Measurements from ENCODE around the gene NPW.

NPW gene

DNA sequence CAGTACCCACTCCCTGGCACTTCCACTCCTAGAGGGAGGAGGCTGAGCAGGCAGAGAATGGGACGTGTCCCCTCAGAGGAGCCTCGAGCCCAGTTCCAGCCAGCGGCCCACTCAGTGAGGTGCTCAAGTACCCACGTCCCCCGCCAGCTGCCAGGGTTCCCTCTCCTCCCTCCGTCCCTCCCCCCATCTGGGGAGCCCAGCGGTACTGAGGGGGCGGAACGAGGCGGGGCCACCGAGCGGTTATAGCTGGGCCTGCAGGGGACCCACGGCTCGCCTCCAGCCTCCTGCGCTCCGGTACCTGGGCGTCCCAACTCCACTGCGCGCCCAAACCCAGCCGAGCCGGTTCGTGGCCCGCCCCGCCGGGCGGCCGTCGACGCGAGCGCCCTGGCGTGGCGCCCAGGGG, at the start of gene NPW:
Gene NPW, plus strand, starts transcription at position 268 of the 403 bp plus-strand sequence.
- TF ChIP-seq, protein P1, sequence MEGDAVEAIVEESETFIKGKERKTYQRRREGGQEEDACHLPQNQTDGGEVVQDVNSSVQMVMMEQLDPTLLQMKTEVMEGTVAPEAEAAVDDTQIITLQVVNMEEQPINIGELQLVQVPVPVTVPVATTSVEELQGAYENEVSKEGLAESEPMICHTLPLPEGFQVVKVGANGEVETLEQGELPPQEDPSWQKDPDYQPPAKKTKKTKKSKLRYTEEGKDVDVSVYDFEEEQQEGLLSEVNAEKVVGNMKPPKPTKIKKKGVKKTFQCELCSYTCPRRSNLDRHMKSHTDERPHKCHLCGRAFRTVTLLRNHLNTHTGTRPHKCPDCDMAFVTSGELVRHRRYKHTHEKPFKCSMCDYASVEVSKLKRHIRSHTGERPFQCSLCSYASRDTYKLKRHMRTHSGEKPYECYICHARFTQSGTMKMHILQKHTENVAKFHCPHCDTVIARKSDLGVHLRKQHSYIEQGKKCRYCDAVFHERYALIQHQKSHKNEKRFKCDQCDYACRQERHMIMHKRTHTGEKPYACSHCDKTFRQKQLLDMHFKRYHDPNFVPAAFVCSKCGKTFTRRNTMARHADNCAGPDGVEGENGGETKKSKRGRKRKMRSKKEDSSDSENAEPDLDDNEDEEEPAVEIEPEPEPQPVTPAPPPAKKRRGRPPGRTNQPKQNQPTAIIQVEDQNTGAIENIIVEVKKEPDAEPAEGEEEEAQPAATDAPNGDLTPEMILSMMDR (IDR thresholded peaks at IDR 0.05; ENCODE audit: low read depth, low read length, missing control alignments): no peak
- H3K4me3 ChIP-seq (replicated peaks; ENCODE audit: low read depth, low read length): peak within 1 kb of the TSS; percentile 59
- no peak for DNase-seq (ENCODE audit: extremely low read depth, low read depth)

DNA sequence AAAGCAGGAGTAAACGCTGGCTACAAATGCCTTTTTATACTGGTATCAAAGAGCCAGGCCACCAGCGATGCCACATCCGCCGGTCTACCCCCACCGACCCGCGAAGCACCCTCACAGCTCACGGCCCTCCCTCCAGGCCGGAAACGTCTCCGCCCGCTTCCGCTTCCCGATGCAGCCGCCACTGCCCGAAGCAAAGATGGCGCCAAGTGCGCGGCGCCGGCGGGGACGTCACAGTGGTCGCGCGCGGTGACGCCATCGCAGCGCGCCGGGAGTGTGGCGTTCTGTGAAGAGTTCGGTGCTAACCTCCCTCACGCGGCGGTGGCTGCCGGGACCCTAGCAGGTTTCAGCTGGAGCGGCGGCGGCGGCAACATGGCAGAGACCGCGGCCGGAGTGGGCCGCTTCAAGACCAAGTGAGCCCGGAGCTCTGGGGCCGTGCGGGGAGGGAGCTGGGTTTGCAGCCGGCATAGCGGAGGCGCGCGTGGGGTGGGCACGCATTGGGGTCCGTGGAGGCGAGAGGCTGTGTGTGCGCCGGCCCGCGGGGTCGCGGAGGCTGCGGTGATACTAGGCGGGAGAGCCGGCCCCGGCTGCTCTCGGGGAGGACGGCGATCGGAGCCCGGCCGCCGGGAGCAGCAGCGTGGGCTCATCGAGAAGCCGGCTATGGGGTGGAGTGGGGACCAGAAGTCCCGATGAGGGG, 47.6 kb upstream of the NPW start, which contains the start of gene TBL3:
Gene TBL3, plus strand, starts transcription at position 258 of the 694 bp plus-strand sequence. Its CDS starts 112 bp downstream, at position 370.
- peak within 1 kb of the TSS; percentile 95 for H3K4me3 ChIP-seq (replicated peaks; ENCODE audit: low read depth, low read length)
- DNase-seq (ENCODE audit: extremely low read depth, low read depth): peak; percentile 72
- TF ChIP-seq, protein P1 (IDR thresholded peaks at IDR 0.05; ENCODE audit: low read depth, low read length, missing control alignments): no peak

DNA sequence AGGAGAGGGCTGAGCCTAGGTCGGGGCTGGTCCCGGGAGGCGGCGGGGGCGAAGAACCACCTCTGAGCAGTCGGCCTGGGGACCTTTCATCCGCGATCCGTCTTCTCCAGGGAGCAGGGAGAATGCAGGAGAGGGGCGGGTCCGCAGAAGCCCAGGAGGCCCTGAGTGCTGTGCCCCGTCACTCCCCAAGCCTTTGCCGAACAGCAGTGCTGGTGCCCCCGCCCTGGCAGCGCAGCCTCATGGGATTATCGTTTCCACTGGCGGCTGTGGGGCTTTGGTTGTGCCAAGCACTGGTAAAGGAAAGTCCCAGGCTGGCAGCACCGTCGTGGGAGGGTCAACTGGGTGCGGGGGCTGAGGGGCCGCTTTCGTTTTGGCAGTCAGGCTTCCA, 47.1 kb upstream of the NPW start:
- TF ChIP-seq, protein P1 (IDR thresholded peaks at IDR 0.05; ENCODE audit: low read depth, low read length, missing control alignments): no peak
- DNase-seq (ENCODE audit: extremely low read depth, low read depth): no peak
- peak overlapping the region; percentile 95 for H3K4me3 ChIP-seq (replicated peaks; ENCODE audit: low read depth, low read length)

- H3K4me3 ChIP-seq (replicated peaks; ENCODE audit: low read depth, low read length): peak overlapping the region; percentile 95
- no peak for DNase-seq (ENCODE audit: extremely low read depth, low read depth)
- TF ChIP-seq, protein P1 (IDR thresholded peaks at IDR 0.05; ENCODE audit: low read depth, low read length, missing control alignments): no peak
Observed at GRCh38 chr16:1973461-1974156, 46.0 kb upstream of the NPW start.

DNA sequence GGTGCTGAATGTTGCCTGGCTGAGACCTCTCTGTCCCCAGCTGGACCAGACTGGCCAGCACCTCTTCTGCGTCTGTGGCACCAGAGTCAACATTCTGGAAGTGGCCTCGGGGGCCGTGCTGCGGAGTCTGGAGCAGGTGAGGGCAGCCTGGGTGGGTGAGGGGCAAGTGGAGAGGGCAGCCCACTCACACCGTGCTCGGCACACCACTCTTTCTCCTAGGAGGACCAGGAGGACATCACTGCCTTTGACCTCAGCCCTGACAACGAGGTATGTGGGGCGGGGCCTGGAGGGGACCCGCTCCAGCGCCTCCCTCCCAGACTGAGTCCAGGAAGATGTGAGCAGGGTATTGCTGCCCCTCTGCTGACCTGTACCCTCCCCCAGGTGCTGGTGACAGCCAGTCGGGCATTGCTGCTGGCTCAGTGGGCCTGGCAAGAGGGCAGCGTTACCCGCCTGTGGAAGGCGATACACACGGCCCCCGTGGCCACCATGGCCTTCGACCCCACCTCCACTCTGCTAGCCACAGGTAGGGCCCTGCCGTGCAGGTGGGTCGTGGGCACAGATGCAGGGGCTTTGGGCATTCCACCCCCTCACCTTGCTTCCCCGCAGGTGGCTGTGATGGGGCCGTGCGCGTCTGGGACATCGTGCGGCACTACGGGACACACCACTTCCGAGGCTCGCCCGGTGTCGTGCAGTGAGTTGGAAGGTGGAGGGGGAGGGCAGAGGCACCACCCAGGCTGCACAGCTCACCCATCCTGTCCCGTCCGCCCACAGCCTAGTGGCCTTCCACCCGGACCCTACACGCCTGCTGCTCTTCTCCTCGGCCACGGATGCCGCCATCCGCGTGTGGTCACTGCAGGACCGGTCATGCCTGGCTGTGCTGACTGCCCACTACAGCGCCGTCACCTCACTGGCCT, 45.2 kb upstream of the NPW start:
- TF ChIP-seq, protein P1 (IDR thresholded peaks at IDR 0.05; ENCODE audit: low read depth, low read length, missing control alignments): no peak
- DNase-seq (ENCODE audit: extremely low read depth, low read depth): no peak

GRCh38 chr16:1975432-1976215, 44.0 kb upstream of the NPW start:
- TF ChIP-seq, protein P1 (IDR thresholded peaks at IDR 0.05; ENCODE audit: low read depth, low read length, missing control alignments): no peak
- no peak overlapping the region for H3K4me3 ChIP-seq (replicated peaks; ENCODE audit: low read depth, low read length)
- DNase-seq (ENCODE audit: extremely low read depth, low read depth): no peak

More for the DNA sequence above, 45.2 kb upstream of the NPW start:
- H3K4me3 ChIP-seq (replicated peaks; ENCODE audit: low read depth, low read length): no peak overlapping the region
